PC-3 (cell line): ENCODE data around the gene CEP78. TPM values are rescaled to one million over a fixed set of nuclear protein-coding genes. Genes with fewer than 3 reads are reported as not detected.

Source experiments
- ATAC-seq: fragments of 200-7000 bp; cut with Tn5 transposase; 2 replicates; pipeline ENCODE4 v1.9.1; 2020; ENCODE audit warnings: mild to moderate bottlenecking, moderate library complexity
- BruUV-seq: library from RNA; stranded (reverse); fragments of 400-500 nt; replicated peaks from 2 replicates; lab custom pipeline; 2021; lab: Mats Ljungman, UMichigan
- CTCF ChIA-PET: fragments of 300-600 bp; sonication (Branson Sonifier 250); formaldehyde crosslinking; loops from one replicate; lab custom pipeline; 2022; ENCODE audit warnings: antibody characterized with exemption; lab: Charles Lee
- POLR2A ChIA-PET: fragments of 300-600 bp; sonication (Branson Sonifier 250); formaldehyde crosslinking; loops from one replicate; lab custom pipeline; 2022; ENCODE audit warnings: antibody characterized with exemption; ENCODE audit not compliant: unreplicated experiment; lab: Charles Lee
- DNase-seq: peaks from one replicate; pipeline ENCODE4 v3.0.0-alpha.2; 2015
- H2AFZ ChIP-seq: fragments of 300-600 bp; sonication (generic); 2 replicates; pipeline ENCODE4 v1.6.0; 2016; ENCODE audit warnings: antibody characterized with exemption, low read length
- H3F3A ChIP-seq: fragments of 300-600 bp; sonication (generic); one replicate; pipeline ENCODE4 v1.6.0; 2017; ENCODE audit warnings: antibody characterized with exemption, low read length, control low read depth, mild to moderate bottlenecking; ENCODE audit not compliant: unreplicated experiment
- H3K27ac ChIP-seq: fragments of 300-600 bp; sonication (generic); 2 replicates; pipeline ENCODE4 v1.5.1; 2016; ENCODE audit warnings: mild to moderate bottlenecking, low read length
- H3K27me3 ChIP-seq: fragments of 300-600 bp; sonication (generic); 2 replicates; pipeline ENCODE4 v1.6.1; 2016; ENCODE audit warnings: low read length, mixed read lengths
- H3K36me3 ChIP-seq: fragments of 300-600 bp; sonication (generic); 2 replicates; pipeline ENCODE4 v1.6.1; 2016; ENCODE audit warnings: low read depth, mixed run types, low read length, mixed read lengths
- H3K4me1 ChIP-seq: fragments of 300-600 bp; sonication (generic); 2 replicates; pipeline ENCODE4 v1.5.1; 2016; ENCODE audit warnings: low read length; ENCODE audit not compliant: insufficient read depth
- H3K4me2 ChIP-seq: fragments of 300-600 bp; sonication (generic); 2 replicates; pipeline ENCODE4 v1.6.0; 2016; ENCODE audit warnings: low read length
- H3K4me3 ChIP-seq: fragments of 300-600 bp; sonication (generic); 2 replicates; pipeline ENCODE4 v1.5.1; 2016; ENCODE audit warnings: mild to moderate bottlenecking, low read length, mixed read lengths
- H3K79me2 ChIP-seq: fragments of 300-600 bp; sonication (generic); 2 replicates; pipeline ENCODE4 v1.6.1; 2017; ENCODE audit warnings: low read length, mixed read lengths
- H3K9ac ChIP-seq: fragments of 300-600 bp; sonication (generic); 2 replicates; pipeline ENCODE4 v1.6.0; 2016; ENCODE audit warnings: mild to moderate bottlenecking, low read length
- H3K9me2 ChIP-seq: fragments of 300-600 bp; sonication (generic); replicated peaks from 2 replicates; pipeline ENCODE4 v1.6.1; 2016; ENCODE audit warnings: mixed run types, low read length, mixed read lengths
- H3K9me3 ChIP-seq: fragments of 300-600 bp; sonication (generic); 2 replicates; pipeline ENCODE4 v1.6.1; 2016; ENCODE audit warnings: low read length, mixed read lengths
- H4K20me1 ChIP-seq: fragments of 300-600 bp; sonication (generic); 2 replicates; pipeline ENCODE4 v1.6.1; 2016; ENCODE audit warnings: low read length, mixed read lengths
- CTCF ChIP-seq: fragments of 300-600 bp; sonication (generic); conservative IDR thresholded peaks from 2 replicates; pipeline ENCODE4 v1.5.1; 2017; ENCODE audit warnings: antibody characterized with exemption, low read depth, mild to moderate bottlenecking, low read length
- EZH2 ChIP-seq: fragments of 300-600 bp; sonication (generic); IDR thresholded peaks from one replicate; pipeline ENCODE4 v1.6.1; 2017; ENCODE audit warnings: antibody characterized with exemption, mild to moderate bottlenecking, low read length; ENCODE audit not compliant: unreplicated experiment
- EZH2phosphoT487 ChIP-seq: fragments of 300-600 bp; sonication (generic); IDR thresholded peaks from 2 replicates; pipeline ENCODE4 v1.6.1; 2018; ENCODE audit warnings: mild to moderate bottlenecking, antibody characterized with exemption, low read length, borderline replicate concordance
- intact Hi-C: fragments of 100-400 bp; cut with micrococcal nuclease; formaldehyde crosslinking; loops from 2 replicates; pipeline ENCODE4 v1.9.0; 2023
- total RNA-seq: library from RNA; depleted of rRNA; stranded (reverse); fragments of >200 nt; gene quantifications from 2 replicates; pipeline ENCODE4 v1.2.3, GENCODE V29; 2014

CEP78 gene
- total RNA-seq, 1 experiment from 2014 or later: 52.5 TPM

DNA sequence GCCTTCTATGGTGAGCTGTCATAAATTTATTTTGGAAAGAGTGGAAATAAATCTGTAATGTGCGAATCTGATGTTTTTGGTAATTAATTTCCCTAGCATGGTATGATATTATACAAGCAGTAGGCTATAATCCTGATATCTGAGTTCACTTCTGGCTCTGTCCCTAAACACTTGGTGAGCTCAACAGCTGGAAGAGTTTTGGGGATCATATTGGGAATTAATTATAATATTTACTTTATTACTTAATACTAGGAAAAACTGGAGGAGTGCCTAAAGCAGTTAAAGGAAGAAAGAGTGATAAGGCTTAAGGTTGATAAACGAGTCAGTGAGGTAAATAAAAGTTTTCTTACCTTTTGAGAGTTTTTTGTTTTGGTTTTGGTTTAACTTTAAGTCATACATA, 26.8 kb downstream of the CEP78 start:
- H3K36me3 ChIP-seq: peaks cover 15% of the 10 kb centered on the region
- BruUV-seq: no TSS peak
- H3K79me2 ChIP-seq: no peaks in the 10 kb centered on the region
- intact Hi-C loops: no loop called here
- no peak for DNase-seq
- no peak for ATAC-seq
- ChIA-PET CTCF (no interaction called here), POLR2A (no interaction called here)
- H3K9ac ChIP-seq: no peak overlapping the region
- TF ChIP-seq EZH2 (no peak), CTCF (no peak), EZH2phosphoT487 (no peak)
- no peaks in the 10 kb centered on the region for H3K9me3 ChIP-seq
- no peak overlapping the region for H3K4me3 ChIP-seq
- no peaks in the 10 kb centered on the region for H3K27me3 ChIP-seq
- no peak overlapping the region for H3K4me2 ChIP-seq
- H3F3A ChIP-seq: no peaks in the 10 kb centered on the region
- H3K9me2 ChIP-seq: no peaks in the 10 kb centered on the region
- no peak overlapping the region for H3K27ac ChIP-seq
- H2AFZ ChIP-seq: no peak overlapping the region
- no peaks in the 10 kb centered on the region for H4K20me1 ChIP-seq
- no peaks in the 10 kb centered on the region for H3K4me1 ChIP-seq

- CTCF ChIA-PET: no interaction called here
- H3K27me3 ChIP-seq: no peaks in the 10 kb centered on the region
- DNase-seq (no peak), ATAC-seq (no peak)
- TF ChIP-seq EZH2phosphoT487 (no peak), EZH2 (no peak), CTCF (no peak)
- no peaks in the 10 kb centered on the region for H3K9me3 ChIP-seq
- H3K4me2 ChIP-seq: no peak overlapping the region
- intact Hi-C loops: no loop called here
- H3K9me2 ChIP-seq: no peaks in the 10 kb centered on the region
- no peaks in the 10 kb centered on the region for H3K79me2 ChIP-seq
- no peak overlapping the region for H3K27ac ChIP-seq
- POLR2A ChIA-PET: no interaction called here
- no peak overlapping the region for H3K4me3 ChIP-seq
- H3K4me1 ChIP-seq: no peaks in the 10 kb centered on the region
- peaks cover 19% of the 10 kb centered on the region for H3K36me3 ChIP-seq
- no TSS peak for BruUV-seq
- no peaks in the 10 kb centered on the region for H4K20me1 ChIP-seq
- no peak overlapping the region for H3K9ac ChIP-seq
- no peaks in the 10 kb centered on the region for H3F3A ChIP-seq
- no peak overlapping the region for H2AFZ ChIP-seq
These were observed 32.0 kb downstream of the CEP78 start for GRCh38 chr9:78267889-78268288.

DNA sequence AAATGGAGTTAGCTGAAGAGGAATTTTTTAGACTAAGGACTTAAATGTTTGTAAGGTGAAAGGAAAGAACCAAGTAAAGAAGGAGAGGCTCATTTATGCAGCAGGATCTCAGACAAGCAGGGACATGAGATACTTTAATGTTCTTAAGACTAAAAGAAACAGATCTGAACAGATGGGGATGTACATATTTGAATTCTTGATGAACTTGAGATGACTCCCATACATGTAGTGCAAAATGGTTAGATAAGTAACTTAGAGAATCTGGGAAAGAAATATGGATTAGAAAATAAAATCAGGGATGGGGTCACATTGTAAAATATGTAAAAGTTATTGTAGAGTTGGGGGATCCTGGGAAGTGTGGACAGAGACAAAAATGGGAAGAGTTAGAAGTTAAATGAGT, 33.9 kb downstream of the CEP78 start:
- intact Hi-C loops: no loop called here
- no peak overlapping the region for H3K4me3 ChIP-seq
- no peaks in the 10 kb centered on the region for H3K79me2 ChIP-seq
- ChIA-PET CTCF (no interaction called here), POLR2A (no interaction called here)
- H3K27me3 ChIP-seq: no peaks in the 10 kb centered on the region
- peaks cover 19% of the 10 kb centered on the region for H3K36me3 ChIP-seq
- no peak overlapping the region for H3K27ac ChIP-seq
- H3K4me1 ChIP-seq: no peaks in the 10 kb centered on the region
- ATAC-seq: no peak
- H3F3A ChIP-seq: no peaks in the 10 kb centered on the region
- no peak overlapping the region for H3K4me2 ChIP-seq
- no peaks in the 10 kb centered on the region for H4K20me1 ChIP-seq
- no peak for TF ChIP-seq EZH2phosphoT487
- no peak for TF ChIP-seq EZH2
- no peak for TF ChIP-seq CTCF
- H2AFZ ChIP-seq: no peak overlapping the region
- BruUV-seq: no TSS peak
- no peaks in the 10 kb centered on the region for H3K9me2 ChIP-seq
- DNase-seq: no peak
- no peak overlapping the region for H3K9ac ChIP-seq
- no peaks in the 10 kb centered on the region for H3K9me3 ChIP-seq
